Measurements from ENCODE around the gene UBN1.

Gene UBN1

GRCh38 chr16:4922721-4923342, 75.6 kb downstream of the UBN1 start:
- H3K4me3 ChIP-seq (ENCODE audit: severe bottlenecking), result no peak overlapping the region
- H3K27ac ChIP-seq (ENCODE audit: poor library complexity, severe bottlenecking), result peak overlapping the region; percentile 89
- H3K9me3 ChIP-seq (ENCODE audit: severe bottlenecking), result peaks cover 10% of the 10 kb centered on the region
- H3K27me3 ChIP-seq (ENCODE audit: insufficient read depth, poor library complexity, severe bottlenecking), result no peaks in the 10 kb centered on the region
- ATAC-seq (ENCODE audit: low read depth), result peak; percentile 19
- no peak for TF ChIP-seq CTCF (IDR thresholded peaks at IDR 0.05; ENCODE audit: poor library complexity, severe bottlenecking)
- H3K36me3 ChIP-seq (ENCODE audit: low read depth), result peaks cover 42% of the 10 kb centered on the region
- no peak for DNase-seq (ENCODE audit: low spot score)
- peaks cover 60% of the 10 kb centered on the region for H3K4me1 ChIP-seq (ENCODE audit: insufficient read depth, poor library complexity, severe bottlenecking)

- DNase-seq (ENCODE audit: low spot score) (no peak), ATAC-seq (ENCODE audit: low read depth) (no peak)
- no peak overlapping the region for H3K4me3 ChIP-seq (ENCODE audit: severe bottlenecking)
- no peaks in the 10 kb centered on the region for H3K27me3 ChIP-seq (ENCODE audit: insufficient read depth, poor library complexity, severe bottlenecking)
- H3K9me3 ChIP-seq (ENCODE audit: severe bottlenecking), result peaks cover 13% of the 10 kb centered on the region
- H3K4me1 ChIP-seq (ENCODE audit: insufficient read depth, poor library complexity, severe bottlenecking), result peaks cover 51% of the 10 kb centered on the region
- H3K36me3 ChIP-seq (ENCODE audit: low read depth), result peaks cover 52% of the 10 kb centered on the region
- H3K27ac ChIP-seq (ENCODE audit: poor library complexity, severe bottlenecking), result peak overlapping the region; percentile 89
- no peak for TF ChIP-seq CTCF (IDR thresholded peaks at IDR 0.05; ENCODE audit: poor library complexity, severe bottlenecking)
Observed at GRCh38 chr16:4923853-4924252, 76.6 kb downstream of the UBN1 start.

- DNase-seq (ENCODE audit: low spot score) (peak; percentile 90), ATAC-seq (ENCODE audit: low read depth) (peak; percentile 92)
- Histone ChIP-seq H3K9me3 (ENCODE audit: severe bottlenecking) (peaks cover 13% of the 10 kb centered on the region), H3K27ac (ENCODE audit: poor library complexity, severe bottlenecking) (peak overlapping the region; percentile 89), H3K27me3 (ENCODE audit: insufficient read depth, poor library complexity, severe bottlenecking) (no peaks in the 10 kb centered on the region), H3K4me3 (ENCODE audit: severe bottlenecking) (no peak overlapping the region), H3K4me1 (ENCODE audit: insufficient read depth, poor library complexity, severe bottlenecking) (peaks cover 43% of the 10 kb centered on the region), H3K36me3 (ENCODE audit: low read depth) (peaks cover 60% of the 10 kb centered on the region)
- TF ChIP-seq CTCF (IDR thresholded peaks at IDR 0.05; ENCODE audit: poor library complexity, severe bottlenecking), result no peak
Observed at GRCh38 chr16:4924593-4925292, 77.5 kb downstream of the UBN1 start.

GRCh38 chr16:4925293-4925607, 78.0 kb downstream of the UBN1 start:
- peaks cover 43% of the 10 kb centered on the region for H3K4me1 ChIP-seq (ENCODE audit: insufficient read depth, poor library complexity, severe bottlenecking)
- no peak; the same call in 2 of the 3 replicates for ATAC-seq (ENCODE audit: low read depth)
- H3K27me3 ChIP-seq (ENCODE audit: insufficient read depth, poor library complexity, severe bottlenecking), result no peaks in the 10 kb centered on the region
- no peak for DNase-seq (ENCODE audit: low spot score)
- H3K4me3 ChIP-seq (ENCODE audit: severe bottlenecking), result no peak overlapping the region
- peak; percentile 28 for TF ChIP-seq CTCF (IDR thresholded peaks at IDR 0.05; ENCODE audit: poor library complexity, severe bottlenecking)
- H3K9me3 ChIP-seq (ENCODE audit: severe bottlenecking), result peaks cover 13% of the 10 kb centered on the region
- H3K27ac ChIP-seq (ENCODE audit: poor library complexity, severe bottlenecking), result peak overlapping the region; percentile 89
- peaks cover 65% of the 10 kb centered on the region for H3K36me3 ChIP-seq (ENCODE audit: low read depth)

- Histone ChIP-seq H3K4me3 (ENCODE audit: severe bottlenecking) (no peak overlapping the region), H3K36me3 (ENCODE audit: low read depth) (peaks cover 70% of the 10 kb centered on the region), H3K4me1 (ENCODE audit: insufficient read depth, poor library complexity, severe bottlenecking) (peaks cover 43% of the 10 kb centered on the region), H3K9me3 (ENCODE audit: severe bottlenecking) (peaks cover 13% of the 10 kb centered on the region), H3K27ac (ENCODE audit: poor library complexity, severe bottlenecking) (peak overlapping the region; percentile 89), H3K27me3 (ENCODE audit: insufficient read depth, poor library complexity, severe bottlenecking) (no peaks in the 10 kb centered on the region)
- no peak for DNase-seq (ENCODE audit: low spot score)
- no peak for ATAC-seq (ENCODE audit: low read depth)
- TF ChIP-seq CTCF (IDR thresholded peaks at IDR 0.05; ENCODE audit: poor library complexity, severe bottlenecking), result no peak
Observed at GRCh38 chr16:4925791-4926190, 78.5 kb downstream of the UBN1 start.
